ENCODE measurements around the gene DHX35.

The DHX35 gene

DNA sequence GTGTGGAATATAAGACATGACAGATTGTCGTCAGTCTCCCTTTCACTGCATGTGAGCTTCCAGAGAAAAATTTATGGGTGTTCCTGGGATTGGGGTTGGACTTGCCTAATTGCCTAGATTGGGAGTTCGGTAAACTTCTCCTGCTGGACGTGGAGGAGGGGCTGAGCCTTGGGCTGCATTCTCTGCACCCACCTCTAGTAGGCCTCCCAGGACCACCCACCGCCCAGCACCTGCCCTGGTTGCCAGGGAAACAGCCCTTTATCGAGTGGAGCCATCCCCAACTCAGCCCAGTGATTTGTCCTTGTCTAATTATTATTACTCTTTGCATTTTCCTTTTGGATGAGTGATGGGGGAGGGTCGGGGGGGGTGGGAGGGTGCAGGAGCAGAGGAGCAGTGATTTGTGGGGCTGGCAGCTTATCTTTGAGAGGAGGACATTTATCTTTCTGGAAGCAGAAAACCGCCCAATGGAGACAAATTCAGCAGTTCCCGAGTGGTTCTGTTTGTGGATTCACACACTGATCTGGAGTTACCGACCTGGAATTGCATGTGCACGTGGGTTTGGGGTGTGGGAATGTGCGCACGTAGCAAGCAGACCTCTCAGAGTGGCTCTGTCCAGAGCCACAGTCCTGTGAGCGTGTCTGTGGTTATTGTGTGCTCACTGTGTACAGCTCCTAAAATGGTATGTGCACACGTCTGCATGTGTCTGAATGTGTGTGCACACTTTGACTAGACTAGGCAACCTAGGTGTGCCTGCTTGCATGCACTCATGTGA, 104.5 kb downstream of the DHX35 start:
- TF ChIP-seq CTCF (IDR thresholded peaks at IDR 0.05; ENCODE audit: extremely low read depth, insufficient read depth, missing control alignments) = no peak
- no peak for DNase-seq (ENCODE audit: low spot score)
- in situ Hi-C loops (cut with MboI; ENCODE audit: low pct_unique_long_range_greater_than_20kb, low sequenced_read_pairs, unreplicated experiment) = no loop called here

DNA sequence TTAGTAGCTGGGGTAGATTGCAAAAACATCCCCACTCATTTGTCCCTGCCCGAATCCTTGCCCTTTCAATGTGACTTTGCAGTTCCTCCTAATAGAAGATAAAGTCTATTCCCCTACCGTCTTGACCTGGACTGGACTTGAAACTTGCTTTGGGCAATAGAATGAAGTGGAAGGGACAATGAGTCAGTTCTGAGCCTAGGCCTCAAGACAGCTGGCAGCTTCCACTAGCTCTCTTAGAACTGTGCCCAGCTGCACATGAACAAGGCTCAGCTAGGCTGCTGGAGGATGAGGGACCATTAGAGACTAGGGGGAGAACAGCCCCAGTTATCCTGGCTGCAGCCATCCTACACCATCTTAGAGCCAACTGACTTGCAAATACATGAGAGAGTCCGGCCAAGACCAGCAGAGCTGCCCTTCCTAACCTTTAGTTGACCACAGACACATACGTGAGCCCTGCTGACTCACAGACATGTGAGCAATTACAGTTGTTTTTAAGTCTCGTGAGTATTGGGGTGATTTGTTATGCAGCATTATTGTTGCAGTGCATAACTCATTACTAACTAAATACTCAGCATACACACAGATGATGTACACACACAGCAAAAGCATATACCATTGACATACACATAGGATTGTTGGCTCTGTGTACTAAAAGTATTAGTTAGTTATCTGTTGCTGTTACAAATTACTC, 105.5 kb downstream of the DHX35 start:
- DNase-seq (ENCODE audit: low spot score) = no peak
- TF ChIP-seq CTCF (IDR thresholded peaks at IDR 0.05; ENCODE audit: extremely low read depth, insufficient read depth, missing control alignments) = no peak
- in situ Hi-C loops (cut with MboI; ENCODE audit: low pct_unique_long_range_greater_than_20kb, low sequenced_read_pairs, unreplicated experiment) = no loop called here

DNA sequence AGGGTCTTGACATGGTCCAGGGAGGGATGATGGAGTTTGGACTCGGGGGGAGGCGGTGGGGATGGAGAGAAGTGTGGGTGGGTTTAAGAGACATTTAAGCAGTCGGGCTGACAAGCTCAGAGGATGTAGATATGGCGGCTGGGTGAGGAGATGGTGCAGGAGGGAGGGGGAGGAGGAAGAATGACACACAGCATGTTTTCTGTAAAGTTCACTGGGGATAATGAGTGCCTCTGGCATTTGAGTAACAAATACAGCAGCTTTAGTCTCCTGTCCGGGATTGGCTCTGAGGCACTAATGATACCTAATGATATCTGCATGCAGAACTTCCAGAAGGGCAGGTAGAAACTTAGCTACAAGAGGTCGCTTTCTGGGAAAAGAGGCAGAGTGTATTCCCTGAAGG, 107.8 kb downstream of the DHX35 start:
- no peak for TF ChIP-seq CTCF (IDR thresholded peaks at IDR 0.05; ENCODE audit: extremely low read depth, insufficient read depth, missing control alignments)
- in situ Hi-C loops (cut with MboI; ENCODE audit: low pct_unique_long_range_greater_than_20kb, low sequenced_read_pairs, unreplicated experiment) = no loop called here
- DNase-seq (ENCODE audit: low spot score) = no peak

DNA sequence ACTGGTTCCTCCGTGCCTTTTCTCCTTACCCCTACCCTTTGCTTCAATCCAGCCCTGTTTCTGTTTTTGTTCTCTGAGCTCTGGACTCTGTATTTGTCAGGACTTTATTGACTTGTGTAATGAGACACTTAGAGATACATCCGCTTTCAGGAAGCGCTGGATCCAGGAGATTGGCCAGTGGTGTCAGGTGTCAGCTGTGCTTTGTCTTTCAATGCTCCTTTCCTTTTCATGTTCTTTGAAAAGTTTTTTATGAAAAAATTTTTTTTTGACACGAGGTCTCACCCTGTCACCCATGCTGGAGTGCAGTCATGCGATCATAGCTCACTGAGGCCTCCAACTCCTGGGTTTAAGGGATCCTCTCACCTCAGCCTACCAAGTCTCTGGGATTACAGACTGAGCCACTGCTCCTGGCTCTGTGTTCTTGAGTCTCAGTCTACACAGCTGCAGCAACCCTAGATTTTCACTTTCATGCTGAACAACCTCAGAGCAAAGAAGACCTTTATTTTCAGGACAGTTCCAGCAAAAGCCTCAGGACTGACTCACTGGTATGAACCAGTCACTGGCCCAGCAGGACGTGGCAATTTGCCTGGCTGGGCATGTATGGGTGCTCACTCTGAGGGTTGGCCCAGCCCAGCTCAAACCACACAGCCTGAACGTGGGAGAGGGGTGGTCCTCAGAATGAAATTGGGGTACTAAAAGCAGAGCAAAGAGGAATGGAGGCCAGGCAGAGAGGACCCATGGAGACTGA, 108.5 kb downstream of the DHX35 start:
- TF ChIP-seq CTCF (IDR thresholded peaks at IDR 0.05; ENCODE audit: extremely low read depth, insufficient read depth, missing control alignments) = no peak
- in situ Hi-C loops (cut with MboI; ENCODE audit: low pct_unique_long_range_greater_than_20kb, low sequenced_read_pairs, unreplicated experiment) = no loop called here
- no peak for DNase-seq (ENCODE audit: low spot score)

DNA sequence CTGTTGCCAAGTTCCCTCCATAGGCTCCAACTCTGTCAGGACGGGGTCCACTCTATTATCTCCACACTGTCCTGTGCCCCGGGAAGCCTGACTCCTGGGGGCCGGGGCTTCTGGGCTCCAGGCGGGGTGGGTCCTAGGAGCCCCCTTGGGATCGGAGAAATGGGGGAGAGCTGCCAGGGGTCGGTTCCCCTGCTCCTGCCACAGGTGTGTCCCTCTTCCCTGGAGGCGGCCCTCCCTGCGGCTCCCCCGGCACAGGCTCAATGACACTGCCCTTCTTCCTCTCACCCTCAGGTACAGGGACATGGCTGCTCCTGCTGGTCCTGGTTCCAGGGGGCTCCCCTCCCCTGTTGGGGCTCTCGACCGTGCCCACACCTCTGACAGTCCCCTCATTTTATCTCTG, 110.0 kb downstream of the DHX35 start:
- DNase-seq (ENCODE audit: low spot score) = no peak
- in situ Hi-C loops (cut with MboI; ENCODE audit: low pct_unique_long_range_greater_than_20kb, low sequenced_read_pairs, unreplicated experiment) = no loop called here
- no peak for TF ChIP-seq CTCF (IDR thresholded peaks at IDR 0.05; ENCODE audit: extremely low read depth, insufficient read depth, missing control alignments)

GRCh38 chr20:39072653-39073052, 110.5 kb downstream of the DHX35 start:
- no peak for DNase-seq (ENCODE audit: low spot score)
- in situ Hi-C loops (cut with MboI; ENCODE audit: low pct_unique_long_range_greater_than_20kb, low sequenced_read_pairs, unreplicated experiment) = no loop called here
- TF ChIP-seq CTCF (IDR thresholded peaks at IDR 0.05; ENCODE audit: extremely low read depth, insufficient read depth, missing control alignments) = no peak
